GM23248 (cell line): ENCODE measurements around the gene ATG9B.

Source experiments
- EZH2 ChIP-seq: fragments of 200-600 bp; sonication (generic); IDR thresholded peaks from 2 replicates; pipeline ENCODE4 v1.6.1; 2018; ENCODE audit warnings: antibody characterized with exemption, mild to moderate bottlenecking; ENCODE audit not compliant: insufficient read depth, poor library complexity, severe bottlenecking
- EZH2phosphoT487 ChIP-seq: fragments of 200-600 bp; sonication (generic); IDR thresholded peaks from 2 replicates; pipeline ENCODE4 v1.6.1; 2018; ENCODE audit warnings: antibody characterized with exemption, moderate library complexity, mild to moderate bottlenecking, low read depth; ENCODE audit not compliant: insufficient read depth

DNA sequence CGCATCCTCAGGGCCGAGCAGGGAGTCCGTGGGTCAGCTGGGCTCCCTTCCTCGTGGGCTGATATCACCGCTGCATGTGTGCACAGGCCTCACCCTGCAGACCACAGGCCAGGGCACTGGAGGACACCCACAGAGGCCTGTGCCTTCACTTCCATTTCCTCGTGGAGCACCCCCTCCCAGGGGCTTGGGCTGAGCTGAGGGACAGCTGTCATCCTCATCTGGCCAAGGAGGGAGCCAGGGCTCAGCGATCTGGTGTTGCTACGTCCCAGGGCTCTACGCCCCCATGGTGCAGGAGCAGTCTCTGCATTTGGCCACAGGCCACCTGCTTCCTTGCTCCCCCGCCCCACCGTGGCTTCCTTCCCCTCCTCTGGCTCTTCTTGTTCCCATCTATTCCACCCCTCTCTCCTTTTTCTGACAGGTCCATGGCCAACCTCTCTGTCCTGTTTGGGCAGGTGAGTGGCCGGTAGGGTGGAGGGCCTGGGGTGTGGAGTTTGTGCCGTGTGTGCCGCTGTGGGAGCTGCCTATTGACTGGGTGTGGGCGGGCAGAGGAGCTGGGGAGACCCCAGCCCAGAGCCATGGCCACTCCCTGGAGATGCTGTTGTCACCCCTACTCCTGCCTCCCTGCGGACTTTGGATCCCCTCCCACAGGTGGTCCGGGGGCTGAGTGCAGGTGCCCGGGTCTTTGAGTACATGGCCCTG, 15.7 kb upstream of the ATG9B start:
- TF ChIP-seq EZH2phosphoT487 (no peak), EZH2 (no peak)
